ENCODE measurements around the gene ZNF280D. TPM values are rescaled to one million over a fixed set of nuclear protein-coding genes. Genes with fewer than 3 reads are reported as not detected.

ZNF280D gene
- total RNA-seq, 1 donor from 2014 or later: 25.9 TPM

DNA sequence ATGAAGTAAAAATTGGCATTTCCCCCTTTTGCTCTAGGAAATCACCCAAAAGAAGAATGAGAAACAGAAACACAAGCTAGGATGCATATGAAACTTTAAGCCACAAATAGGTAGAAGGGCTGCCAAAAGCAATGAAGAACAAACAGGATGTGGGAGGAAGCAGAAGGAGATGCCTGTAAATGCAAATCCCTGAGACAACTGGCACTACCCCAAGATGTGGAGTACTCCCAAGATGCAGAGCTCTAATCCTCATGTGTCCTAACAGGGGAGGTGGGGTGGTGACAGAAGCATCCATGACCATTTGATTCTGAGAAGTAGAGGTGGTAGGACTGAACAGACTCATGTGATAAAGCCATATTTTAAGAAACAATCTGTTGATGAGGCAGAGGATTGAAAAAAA is 31.9 kb upstream of the ZNF280D start:
- peak overlapping the region; percentile 93 for H3K27ac Mint-ChIP-seq
- intact Hi-C loops (cut with micrococcal nuclease): loop anchor here (10.0 kb wide), 1 partner anchor 200 kb away; no protein-coding TSS in a partner anchor
- H3K27me3 Mint-ChIP-seq: no peaks in the 10 kb centered on the region
- H3K9me3 Mint-ChIP-seq: peaks cover 9% of the 10 kb centered on the region
- DNase-seq: peak; percentile 74
- H3K36me3 Mint-ChIP-seq (ENCODE audit: low read depth): peaks cover 3% of the 10 kb centered on the region
- H3K4me3 Mint-ChIP-seq: peak overlapping the region; percentile 41
- H3K4me1 Mint-ChIP-seq: peaks cover 32% of the 10 kb centered on the region

DNA sequence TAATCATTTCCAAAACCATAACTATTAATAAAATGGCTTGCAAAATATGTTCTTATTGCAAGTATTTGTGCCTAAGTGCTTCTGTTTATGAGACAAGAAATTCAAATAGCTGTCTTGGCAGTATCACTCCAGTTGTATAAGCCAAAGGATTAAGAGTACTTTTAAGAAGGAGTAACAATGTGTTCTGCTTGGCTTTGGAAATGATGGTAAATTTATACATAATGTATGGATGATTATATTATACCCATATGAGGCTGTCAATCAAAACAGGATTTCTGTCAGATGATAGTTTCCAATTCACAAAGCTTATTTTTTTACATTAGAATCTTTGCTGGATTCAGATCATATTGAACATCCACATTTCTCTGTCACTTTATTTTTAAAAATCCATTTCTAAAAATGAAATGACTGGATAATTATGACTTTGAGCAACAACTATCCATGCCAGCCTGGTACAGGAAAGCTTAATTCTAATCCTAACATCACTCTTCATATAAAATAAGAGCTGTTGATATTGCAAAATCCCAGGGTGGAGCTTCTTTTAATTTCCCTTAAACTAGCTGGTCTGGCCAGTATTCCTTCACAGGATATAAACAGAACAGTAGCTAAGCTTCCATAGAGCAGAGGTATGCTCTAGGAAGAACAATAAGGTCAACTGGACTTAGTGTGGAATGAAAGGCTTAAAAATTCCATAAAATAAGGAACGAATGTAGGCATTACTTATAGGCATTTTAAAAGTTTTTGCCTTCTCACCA is 30.0 kb upstream of the ZNF280D start:
- no peak for DNase-seq
- intact Hi-C loops (cut with micrococcal nuclease): loop anchor here (10.0 kb wide), 1 partner anchor 201 kb away; no protein-coding TSS in a partner anchor
- H3K4me3 Mint-ChIP-seq: no peak overlapping the region
- H3K4me1 Mint-ChIP-seq: peaks cover 27% of the 10 kb centered on the region
- no peak overlapping the region for H3K27ac Mint-ChIP-seq
- no peaks in the 10 kb centered on the region for H3K27me3 Mint-ChIP-seq
- peaks cover 13% of the 10 kb centered on the region for H3K9me3 Mint-ChIP-seq
- H3K36me3 Mint-ChIP-seq (ENCODE audit: low read depth): peaks cover 3% of the 10 kb centered on the region

DNA sequence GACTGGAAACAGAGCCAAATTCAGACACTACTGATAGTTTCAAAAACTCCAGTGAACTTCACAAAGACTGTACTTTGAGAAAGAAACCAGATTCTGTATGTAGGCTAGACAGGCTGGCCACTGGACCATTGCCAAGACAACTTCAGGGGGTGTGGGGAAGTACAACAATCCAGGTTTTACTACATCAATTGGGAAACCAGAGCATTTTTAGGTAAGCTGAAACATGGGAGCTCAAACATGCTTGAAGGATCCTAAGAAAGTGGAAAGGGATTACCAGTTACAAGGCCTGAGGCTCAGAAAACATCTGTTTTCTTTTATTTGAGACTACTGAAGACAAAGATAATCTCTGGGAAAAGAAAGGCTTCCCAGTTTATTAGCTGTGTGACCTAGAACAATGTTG is 26.9 kb upstream of the ZNF280D start:
- Mint-ChIP-seq H3K4me1 (peaks cover 15% of the 10 kb centered on the region), H3K4me3 (no peak overlapping the region), H3K27ac (no peak overlapping the region), H3K27me3 (no peaks in the 10 kb centered on the region), H3K9me3 (peaks cover 11% of the 10 kb centered on the region), H3K36me3 (ENCODE audit: low read depth) (no peaks in the 10 kb centered on the region)
- peak; percentile 22 for DNase-seq
- intact Hi-C loops (cut with micrococcal nuclease): loop anchor here (10.0 kb wide), 1 partner anchor 205 kb away; no protein-coding TSS in a partner anchor

DNA sequence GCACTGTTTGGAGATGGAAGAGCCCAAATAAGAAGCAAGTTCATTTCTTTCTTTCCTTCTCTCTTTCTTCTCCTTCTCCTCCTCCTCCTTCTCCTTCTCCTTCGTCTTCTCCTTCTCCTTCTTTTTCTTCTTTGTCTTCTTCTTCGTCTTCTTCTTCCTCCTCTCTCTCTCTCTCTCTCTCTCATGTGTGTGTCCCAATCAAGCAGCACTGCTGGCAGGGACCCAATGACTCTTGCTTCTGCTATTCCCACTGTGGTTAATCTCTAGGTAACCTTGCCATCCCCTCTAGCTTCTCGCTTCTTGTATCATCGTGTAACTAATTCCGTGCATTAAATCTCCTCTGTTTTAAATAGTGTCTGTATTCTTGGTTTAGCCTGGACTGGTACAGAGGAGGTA is 26.1 kb upstream of the ZNF280D start:
- Mint-ChIP-seq H3K36me3 (ENCODE audit: low read depth) (no peaks in the 10 kb centered on the region), H3K27ac (no peak overlapping the region), H3K27me3 (no peaks in the 10 kb centered on the region), H3K4me3 (no peak overlapping the region), H3K4me1 (peaks cover 9% of the 10 kb centered on the region), H3K9me3 (peaks cover 11% of the 10 kb centered on the region)
- intact Hi-C loops (cut with micrococcal nuclease): no loop called here
- no peak for DNase-seq

DNA sequence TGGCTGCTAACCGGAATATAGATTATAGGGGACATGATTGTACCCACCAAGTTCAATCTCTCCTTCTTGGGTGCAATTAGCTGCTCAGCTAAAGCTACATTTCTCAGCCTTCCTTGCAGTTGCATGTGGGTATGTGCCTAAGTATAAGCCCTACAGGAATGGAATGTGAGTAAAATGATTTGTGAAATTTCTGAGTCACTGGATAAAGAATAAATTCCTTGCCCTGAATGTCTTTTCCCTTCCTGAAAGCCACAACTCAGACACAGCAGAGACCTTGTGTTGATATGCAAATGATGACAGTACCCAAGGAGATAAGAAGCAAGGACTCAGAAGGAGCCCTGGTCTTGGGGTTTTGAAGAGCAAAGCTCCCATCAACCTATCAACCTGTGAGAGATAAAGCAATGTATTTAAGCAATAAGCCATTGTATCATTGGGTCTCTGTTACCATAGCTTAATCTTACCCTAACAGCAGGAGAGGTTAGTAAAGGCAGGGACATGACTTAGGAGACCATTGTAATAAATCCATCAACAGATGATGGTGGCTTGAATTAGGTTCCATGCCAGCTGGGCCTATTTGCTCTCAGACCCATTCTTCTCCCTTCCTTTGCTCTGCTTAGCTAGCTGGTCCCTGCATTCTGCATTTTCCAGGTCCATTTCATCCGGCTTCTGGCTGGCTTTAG is 25.6 kb upstream of the ZNF280D start:
- Mint-ChIP-seq H3K9me3 (peaks cover 11% of the 10 kb centered on the region), H3K27ac (no peak overlapping the region), H3K4me1 (peaks cover 5% of the 10 kb centered on the region), H3K27me3 (peaks cover 1% of the 10 kb centered on the region), H3K36me3 (ENCODE audit: low read depth) (no peaks in the 10 kb centered on the region), H3K4me3 (no peak overlapping the region)
- intact Hi-C loops (cut with micrococcal nuclease): no loop called here
- DNase-seq: no peak

DNA sequence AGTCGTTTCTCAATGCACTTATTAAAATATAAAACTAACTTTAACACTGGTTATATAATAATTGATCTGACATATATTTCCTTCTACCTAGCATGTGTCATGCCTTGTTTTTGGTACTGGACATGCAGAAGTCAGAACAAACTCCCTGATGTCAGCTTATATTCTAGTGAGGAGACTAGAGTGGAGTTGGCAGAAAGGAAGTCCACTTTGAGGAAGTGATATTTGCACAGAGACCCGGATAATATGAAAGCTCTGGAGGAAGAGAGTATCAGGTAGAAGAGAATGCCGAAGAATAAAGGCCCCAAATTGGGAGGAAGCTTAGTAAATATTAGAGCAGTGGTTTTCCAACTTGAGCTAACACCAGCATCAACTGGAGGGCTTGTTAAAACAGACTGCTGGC is 24.6 kb upstream of the ZNF280D start:
- no peak overlapping the region for H3K4me3 Mint-ChIP-seq
- no peak for DNase-seq
- no peaks in the 10 kb centered on the region for H3K36me3 Mint-ChIP-seq (ENCODE audit: low read depth)
- intact Hi-C loops (cut with micrococcal nuclease): no loop called here
- H3K9me3 Mint-ChIP-seq: peaks cover 11% of the 10 kb centered on the region
- no peak overlapping the region for H3K27ac Mint-ChIP-seq
- peaks cover 5% of the 10 kb centered on the region for H3K4me1 Mint-ChIP-seq
- peaks cover 1% of the 10 kb centered on the region for H3K27me3 Mint-ChIP-seq

DNA sequence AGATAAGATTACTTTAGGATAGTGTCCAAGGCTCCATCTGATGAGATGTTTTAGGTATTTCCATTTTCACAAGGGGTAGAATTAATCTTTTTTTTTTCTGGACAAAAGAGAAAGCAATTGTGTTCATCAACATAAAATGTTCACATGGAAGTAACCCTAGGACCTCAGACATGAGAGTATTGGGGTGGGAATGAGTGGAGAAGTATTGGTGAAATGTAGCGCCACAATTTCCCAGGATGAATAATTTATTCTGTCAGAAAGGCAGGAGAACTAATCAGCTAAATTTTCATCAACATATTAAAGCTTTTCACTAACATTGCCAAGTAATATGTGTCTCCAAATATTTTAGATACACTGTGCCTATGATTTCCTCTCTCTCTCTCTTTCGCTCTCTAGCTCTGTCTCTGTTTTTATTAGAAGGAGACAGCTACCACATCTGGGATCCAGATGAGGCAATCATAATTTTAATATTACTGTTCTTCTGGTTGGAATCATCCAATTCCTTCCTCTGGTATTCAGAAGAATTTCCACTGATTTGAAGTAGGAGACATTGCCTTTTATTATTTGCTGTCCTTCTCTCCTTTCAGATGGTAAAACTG is 21.6 kb upstream of the ZNF280D start:
- Mint-ChIP-seq H3K27me3 (peaks cover 1% of the 10 kb centered on the region), H3K4me3 (no peak overlapping the region), H3K9me3 (peaks cover 6% of the 10 kb centered on the region), H3K4me1 (no peaks in the 10 kb centered on the region), H3K36me3 (ENCODE audit: low read depth) (no peaks in the 10 kb centered on the region), H3K27ac (no peak overlapping the region)
- intact Hi-C loops (cut with micrococcal nuclease): no loop called here
- no peak for DNase-seq

DNA sequence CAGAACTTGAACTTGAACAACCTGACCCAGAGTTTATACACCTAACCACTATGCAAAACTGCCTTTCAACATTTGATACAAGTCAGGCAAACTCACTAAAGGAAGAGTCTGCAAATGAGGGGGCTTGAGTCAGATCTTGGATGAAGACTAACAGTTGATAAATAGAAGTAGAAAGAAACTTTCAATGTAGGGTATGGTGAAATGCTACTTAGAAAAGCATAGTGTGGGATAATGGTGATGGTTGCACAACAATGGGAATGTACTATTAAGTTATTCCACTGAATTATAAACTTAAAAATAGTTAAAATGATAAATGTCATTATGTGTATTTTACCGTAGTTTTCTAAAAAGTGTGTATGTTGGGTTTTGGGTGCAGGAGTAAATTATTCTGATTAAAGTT is 19.7 kb upstream of the ZNF280D start:
- H3K36me3 Mint-ChIP-seq (ENCODE audit: low read depth): no peaks in the 10 kb centered on the region
- no peaks in the 10 kb centered on the region for H3K4me1 Mint-ChIP-seq
- H3K9me3 Mint-ChIP-seq: peaks cover 3% of the 10 kb centered on the region
- H3K27me3 Mint-ChIP-seq: peaks cover 1% of the 10 kb centered on the region
- intact Hi-C loops (cut with micrococcal nuclease): no loop called here
- no peak overlapping the region for H3K4me3 Mint-ChIP-seq
- H3K27ac Mint-ChIP-seq: no peak overlapping the region
- DNase-seq: peak; percentile 16

DNA sequence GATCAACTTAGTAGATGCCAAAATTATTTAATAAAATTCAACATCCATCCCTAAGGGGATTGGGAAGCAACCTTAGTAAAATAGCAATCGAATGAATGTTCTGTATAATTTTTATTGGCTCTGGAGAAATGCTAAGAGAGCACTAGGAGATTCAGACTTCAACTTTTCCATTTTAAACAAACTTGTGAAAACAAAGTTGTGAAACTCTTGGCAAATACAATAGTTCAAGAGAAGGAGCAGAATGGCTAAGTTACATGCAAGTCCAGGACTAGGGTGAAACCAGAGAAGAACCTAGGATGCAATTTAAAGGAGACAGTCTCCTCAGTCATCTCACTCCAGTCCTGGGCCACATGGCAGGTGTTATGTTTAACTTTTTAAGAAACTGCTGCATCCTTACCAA is 16.7 kb upstream of the ZNF280D start:
- peak; percentile 20 for DNase-seq
- no peak overlapping the region for H3K27ac Mint-ChIP-seq

DNA sequence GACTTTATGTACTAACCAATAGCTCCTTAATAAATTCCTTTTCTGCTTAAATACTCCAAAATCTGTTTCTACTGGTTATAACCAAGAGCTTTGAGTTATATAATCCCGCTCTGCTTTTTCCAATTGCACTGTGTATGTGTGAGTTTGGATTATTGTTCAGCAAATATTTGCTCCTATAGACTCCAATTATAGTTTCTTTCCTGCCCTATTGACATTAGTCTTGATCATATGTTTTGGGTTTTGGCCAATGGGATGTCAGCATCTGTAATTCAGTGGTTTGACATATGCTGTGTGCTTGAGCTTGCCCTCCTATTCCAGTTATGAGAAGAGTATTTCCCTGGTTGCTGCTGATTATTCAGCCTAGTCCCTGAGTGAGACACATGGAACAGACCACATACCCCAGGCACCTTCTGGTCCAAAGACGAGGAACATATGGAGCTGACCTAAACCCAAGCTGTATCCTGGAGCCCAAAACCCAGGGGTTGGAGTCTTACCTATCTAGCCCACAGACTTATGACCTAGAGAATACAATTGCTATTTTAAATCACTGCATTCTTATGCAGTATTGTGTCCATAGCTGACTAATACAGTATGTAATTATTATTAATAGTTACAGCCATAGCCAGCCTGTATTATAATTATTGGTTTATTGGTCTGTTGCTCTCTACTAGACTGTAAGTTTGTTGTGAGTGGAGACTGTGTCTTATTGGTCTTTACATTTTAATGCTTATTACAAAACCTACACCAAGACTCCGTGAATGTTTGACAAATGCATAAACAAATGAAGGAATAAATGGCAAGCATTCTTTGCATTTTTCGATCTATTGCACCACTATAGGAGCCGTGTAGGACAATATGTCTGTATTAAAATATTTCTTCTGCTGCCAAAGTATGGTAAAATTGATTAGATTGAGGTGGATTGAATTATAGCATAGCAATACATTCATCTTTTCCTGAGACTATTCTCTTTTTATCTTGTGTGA is 11.7 kb upstream of the ZNF280D start:
- Mint-ChIP-seq H3K9me3 (peaks cover 6% of the 10 kb centered on the region), H3K4me3 (no peak overlapping the region), H3K27me3 (peaks cover 14% of the 10 kb centered on the region), H3K36me3 (ENCODE audit: low read depth) (no peaks in the 10 kb centered on the region), H3K27ac (no peak overlapping the region), H3K4me1 (no peaks in the 10 kb centered on the region)
- no peak for DNase-seq
- intact Hi-C loops (cut with micrococcal nuclease): no loop called here

More for the DNA sequence above, 16.7 kb upstream of the ZNF280D start:
- no peaks in the 10 kb centered on the region for H3K9me3 Mint-ChIP-seq
- no peak overlapping the region for H3K4me3 Mint-ChIP-seq
- peaks cover 4% of the 10 kb centered on the region for H3K27me3 Mint-ChIP-seq
- intact Hi-C loops (cut with micrococcal nuclease): no loop called here
- no peaks in the 10 kb centered on the region for H3K4me1 Mint-ChIP-seq
- H3K36me3 Mint-ChIP-seq (ENCODE audit: low read depth): no peaks in the 10 kb centered on the region

DNA sequence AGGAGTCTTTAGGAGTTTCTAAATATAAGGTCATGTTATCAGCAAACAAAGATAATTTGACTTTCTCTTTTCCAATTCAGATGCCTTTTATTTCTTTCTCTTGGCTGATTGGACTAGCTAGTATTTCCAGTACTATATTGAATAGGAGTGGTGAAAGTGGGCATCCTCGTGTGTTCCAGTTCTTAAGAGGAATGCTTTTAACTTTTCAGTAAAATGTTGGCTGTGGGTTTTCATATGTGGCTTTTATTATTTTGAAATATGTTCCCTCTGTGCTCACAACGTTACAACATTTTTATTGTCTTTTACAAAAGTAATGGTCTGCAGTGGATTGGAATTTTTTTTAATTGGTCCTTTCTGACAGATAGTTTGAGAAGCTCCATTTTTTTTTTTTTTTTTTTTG is 8.2 kb upstream of the ZNF280D start:
- intact Hi-C loops (cut with micrococcal nuclease): no loop called here
- no peak for DNase-seq
- Mint-ChIP-seq H3K4me3 (no peak overlapping the region), H3K4me1 (no peaks in the 10 kb centered on the region), H3K9me3 (peaks cover 6% of the 10 kb centered on the region), H3K36me3 (ENCODE audit: low read depth) (no peaks in the 10 kb centered on the region), H3K27ac (no peak overlapping the region), H3K27me3 (peaks cover 14% of the 10 kb centered on the region)

DNA sequence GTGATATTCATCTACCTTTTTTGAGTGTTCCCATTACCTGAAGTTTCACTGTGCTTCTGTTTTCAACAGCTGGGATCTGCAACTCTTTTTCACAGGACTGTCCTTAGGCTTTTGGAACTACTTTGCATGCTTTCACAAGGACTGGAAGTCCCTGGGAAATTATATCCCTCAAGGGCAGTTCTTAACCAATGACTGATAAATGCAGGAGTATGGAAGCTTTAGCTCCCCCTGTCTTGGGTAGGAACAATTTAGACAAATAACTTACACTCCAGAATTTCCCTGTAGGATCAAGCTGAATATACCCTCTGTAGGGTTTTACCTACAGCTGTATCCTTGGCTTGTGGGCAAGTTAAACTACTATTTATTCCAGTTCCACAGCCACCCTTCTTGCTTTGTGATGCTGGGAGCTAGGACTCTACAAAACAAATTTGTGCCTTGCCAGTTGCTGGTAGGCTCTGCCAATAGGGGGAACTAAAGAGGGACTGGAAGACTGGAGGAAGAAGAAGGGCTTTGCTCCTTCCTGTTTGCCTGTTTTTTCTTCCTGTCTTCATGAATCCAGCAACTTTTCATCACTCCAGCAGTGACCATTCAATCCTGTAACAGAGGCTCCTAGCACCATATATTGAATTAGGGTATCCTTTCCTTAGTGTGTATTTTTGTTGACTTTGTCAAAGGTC is 6.8 kb upstream of the ZNF280D start:
- Mint-ChIP-seq H3K4me3 (no peak overlapping the region), H3K27ac (no peak overlapping the region), H3K27me3 (peaks cover 11% of the 10 kb centered on the region), H3K4me1 (peaks cover 5% of the 10 kb centered on the region), H3K9me3 (peaks cover 9% of the 10 kb centered on the region), H3K36me3 (ENCODE audit: low read depth) (no peaks in the 10 kb centered on the region)
- intact Hi-C loops (cut with micrococcal nuclease): loop anchor here (10.0 kb wide), 1 partner anchor 245 kb away; no protein-coding TSS in a partner anchor
- peak; percentile 56 for DNase-seq

DNA sequence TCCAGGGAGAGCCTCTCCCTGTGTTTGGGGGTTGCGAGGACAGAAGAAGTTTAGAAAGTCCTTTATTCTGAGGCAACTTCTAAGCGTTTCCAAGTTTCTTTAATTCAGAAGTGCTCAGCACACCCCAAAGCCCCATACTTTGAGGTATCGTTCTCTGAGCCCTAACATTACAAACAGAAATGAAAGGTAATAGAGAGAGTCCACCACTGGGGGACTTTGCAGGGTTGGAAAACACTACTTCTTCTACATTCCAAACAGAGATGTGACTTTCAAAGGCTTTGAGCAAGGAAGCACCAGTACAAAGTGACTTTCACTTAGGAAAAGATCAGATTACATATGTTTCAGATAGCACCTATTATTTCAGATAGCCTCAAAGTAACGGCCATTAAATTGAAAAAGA is 6.2 kb upstream of the ZNF280D start:
- no peak for DNase-seq
- Mint-ChIP-seq H3K4me3 (no peak overlapping the region), H3K36me3 (ENCODE audit: low read depth) (no peaks in the 10 kb centered on the region), H3K4me1 (peaks cover 5% of the 10 kb centered on the region), H3K27ac (no peak overlapping the region), H3K9me3 (peaks cover 14% of the 10 kb centered on the region), H3K27me3 (peaks cover 10% of the 10 kb centered on the region)
- intact Hi-C loops (cut with micrococcal nuclease): loop anchor here (10.0 kb wide), 1 partner anchor 245 kb away; no protein-coding TSS in a partner anchor
